Stimulated activated CD4-positive, alpha-beta T cell treated with anti-CD3 and anti-CD28 coated beads, Interleukin-4, amount 100 ng/mL, for 4 hours (primary cell): ENCODE data around the gene PIGW.

Source experiments
- DNase-seq, 2 experiments: peaks; one replicate each; pipeline ENCODE4 v3.0.0-alpha.2; 2020

The PIGW gene, protein sequence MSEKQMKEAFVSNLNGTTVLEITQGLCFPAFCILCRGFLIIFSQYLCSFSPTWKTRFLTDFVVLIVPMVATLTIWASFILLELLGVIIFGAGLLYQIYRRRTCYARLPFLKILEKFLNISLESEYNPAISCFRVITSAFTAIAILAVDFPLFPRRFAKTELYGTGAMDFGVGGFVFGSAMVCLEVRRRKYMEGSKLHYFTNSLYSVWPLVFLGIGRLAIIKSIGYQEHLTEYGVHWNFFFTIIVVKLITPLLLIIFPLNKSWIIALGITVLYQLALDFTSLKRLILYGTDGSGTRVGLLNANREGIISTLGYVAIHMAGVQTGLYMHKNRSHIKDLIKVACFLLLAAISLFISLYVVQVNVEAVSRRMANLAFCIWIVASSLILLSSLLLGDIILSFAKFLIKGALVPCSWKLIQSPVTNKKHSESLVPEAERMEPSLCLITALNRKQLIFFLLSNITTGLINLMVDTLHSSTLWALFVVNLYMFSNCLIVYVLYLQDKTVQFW

DNA sequence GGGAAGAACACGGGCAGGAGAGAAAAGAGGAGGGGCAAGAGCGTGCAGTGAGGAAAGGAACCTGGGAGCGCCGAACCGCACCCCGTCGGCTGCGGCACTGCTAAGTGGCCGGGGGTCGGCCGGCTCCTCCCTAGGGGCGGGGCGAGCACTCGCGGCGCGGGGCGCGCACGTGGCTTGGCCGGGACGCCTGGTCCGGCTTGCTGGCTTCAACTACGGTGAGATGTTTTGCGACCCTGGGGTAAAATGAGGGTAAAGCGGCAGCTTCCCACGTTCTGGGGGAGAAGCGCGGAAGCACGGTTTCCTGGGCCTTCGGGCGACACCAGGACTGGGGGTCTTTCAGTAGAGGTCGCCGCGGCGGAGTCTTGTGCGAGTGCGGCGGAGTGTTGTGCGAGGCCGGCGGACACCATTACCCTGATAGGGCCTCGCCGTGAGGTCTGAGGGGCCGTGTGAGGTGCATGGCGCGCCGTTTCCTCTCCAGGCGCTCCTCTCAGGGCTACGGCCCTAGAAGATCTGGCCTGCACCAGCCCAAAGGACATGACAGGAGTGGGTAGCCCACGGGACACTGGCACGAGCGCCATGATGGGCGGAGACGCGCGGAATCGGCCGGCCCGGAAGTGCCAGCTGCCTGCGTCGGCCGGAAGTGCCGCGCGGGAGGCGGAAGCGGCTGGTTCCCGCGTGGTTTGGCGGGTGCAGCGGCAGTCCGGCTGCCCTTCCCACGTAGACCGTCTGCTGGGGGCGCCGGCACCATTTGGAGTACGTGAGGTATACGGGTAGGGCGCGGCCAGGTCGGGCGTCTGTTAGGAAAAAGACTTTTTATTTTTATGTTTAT, at the start of gene PIGW, which contains the start of gene MYO19:
TSS of gene PIGW (plus strand) at position 148 of the 829 bp plus-strand sequence. CDS start 2,115 bp downstream, outside the sequence.
TSS of gene MYO19 (minus strand) at position 29 of the 829 bp plus-strand sequence. CDS start 2,330 bp downstream, outside the sequence.
- peak; percentile 87 to 88 for DNase-seq

DNA sequence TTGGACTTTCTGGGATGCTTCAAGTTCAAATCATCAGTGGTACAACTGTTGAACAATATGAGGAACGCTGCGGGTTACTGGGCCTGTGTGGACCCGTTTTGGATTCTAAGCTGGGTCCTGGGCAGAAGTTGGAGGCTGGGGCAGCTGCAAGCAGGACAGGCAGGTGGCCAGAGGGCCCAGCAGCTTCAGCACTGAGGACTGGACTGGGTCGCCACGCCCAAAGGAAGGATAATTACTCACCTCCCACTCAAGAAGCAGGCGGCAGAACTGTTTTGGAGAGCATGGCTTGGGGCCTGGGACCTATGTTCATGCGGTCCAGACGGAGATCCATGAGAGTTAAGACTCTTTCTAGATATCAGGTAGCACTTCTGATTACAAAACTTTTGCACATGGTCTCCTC, 49.8 kb upstream of the PIGW start:
- no peak for DNase-seq

DNA sequence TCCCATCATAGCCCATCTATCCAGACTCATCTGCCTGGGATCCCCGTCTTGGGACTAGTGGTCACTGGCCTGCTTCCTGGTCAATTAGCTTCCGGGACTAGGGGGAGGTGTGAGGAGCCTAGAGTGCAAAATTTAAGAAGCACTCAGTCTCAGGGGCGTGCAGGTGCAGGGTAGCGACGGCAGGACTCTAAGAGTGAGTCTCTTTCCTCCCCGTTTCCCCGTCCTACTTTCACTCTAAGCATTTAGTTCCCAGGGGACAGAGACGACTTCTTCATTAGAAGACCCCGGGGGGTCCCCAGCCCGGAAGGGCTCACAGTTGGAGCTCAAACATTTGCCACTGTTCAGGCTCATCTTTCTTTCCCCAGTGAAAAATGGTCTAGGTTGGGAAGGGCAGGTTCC, 49.0 kb upstream of the PIGW start:
- no peak for DNase-seq

DNA sequence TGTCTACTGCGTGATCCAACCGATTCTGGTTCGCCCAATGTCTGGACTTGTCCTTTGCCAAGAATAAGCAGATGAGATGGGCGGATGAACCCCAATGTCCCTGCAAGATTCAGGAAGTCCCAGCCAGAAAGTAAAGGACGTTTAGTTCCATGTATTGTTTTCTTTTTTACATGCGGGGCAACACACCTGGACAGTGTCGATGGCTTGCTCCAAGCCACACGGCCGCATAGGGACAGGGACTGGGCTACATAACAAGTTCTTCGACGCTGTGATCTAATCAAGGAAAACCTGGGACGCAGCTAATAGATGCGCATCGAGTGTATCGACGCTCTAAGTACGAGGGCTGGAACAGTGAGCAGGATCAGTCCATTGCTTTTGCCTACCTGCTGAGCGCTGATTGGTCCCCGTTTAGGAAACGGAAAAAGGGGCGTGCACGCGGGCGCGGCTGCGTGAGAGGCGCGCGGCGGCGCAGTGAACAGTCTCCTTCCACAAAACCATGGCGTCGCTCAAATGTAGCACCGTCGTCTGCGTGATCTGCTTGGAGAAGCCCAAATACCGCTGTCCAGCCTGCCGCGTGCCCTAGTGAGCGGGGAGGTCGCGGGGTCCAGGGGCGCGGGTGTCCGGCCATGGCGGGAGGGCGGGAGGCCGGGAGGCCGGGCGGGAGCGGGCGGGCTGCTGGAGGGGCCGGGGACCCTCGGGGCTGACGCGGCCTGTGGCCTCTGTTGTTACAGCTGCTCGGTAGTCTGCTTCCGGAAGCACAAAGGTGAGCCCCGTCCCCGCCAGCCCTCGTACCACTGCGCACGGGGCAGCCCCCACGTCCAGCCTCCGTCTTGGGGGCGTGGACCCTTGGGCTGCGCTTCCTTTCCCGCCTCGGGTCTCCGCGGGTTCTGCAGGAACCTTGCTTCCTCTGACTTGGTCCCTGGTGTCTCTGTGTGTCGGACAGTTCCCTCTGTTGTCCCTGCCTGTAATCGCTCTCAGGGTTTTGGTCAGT, 48.3 kb upstream of the PIGW start, which contains the start of gene ZNHIT3:
TSS of gene ZNHIT3 (plus strand) at position 478 of the 991 bp plus-strand sequence. CDS start at position 497, 19 bp downstream.
- DNase-seq = peak; percentile 84 to 89

DNA sequence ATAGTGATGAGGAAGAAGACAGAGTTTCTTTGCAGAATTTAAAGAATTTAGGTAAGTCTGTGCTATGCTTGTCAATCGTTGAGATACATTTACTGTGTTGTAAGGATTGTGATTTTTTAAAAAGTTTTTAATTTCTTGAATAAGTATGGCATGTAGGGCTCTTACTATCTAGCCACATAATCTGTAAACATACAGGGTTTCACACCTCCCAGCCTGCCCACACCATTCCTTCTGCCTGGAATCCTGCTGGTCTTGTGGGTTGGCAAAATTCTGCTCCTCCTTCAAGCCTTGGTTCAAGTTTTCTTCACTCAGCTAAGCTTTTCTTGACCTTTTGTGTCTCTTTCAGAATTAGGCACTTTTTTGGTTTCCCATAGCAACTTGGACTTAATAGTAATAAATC, 40.8 kb upstream of the PIGW start:
- no peak for DNase-seq

DNA sequence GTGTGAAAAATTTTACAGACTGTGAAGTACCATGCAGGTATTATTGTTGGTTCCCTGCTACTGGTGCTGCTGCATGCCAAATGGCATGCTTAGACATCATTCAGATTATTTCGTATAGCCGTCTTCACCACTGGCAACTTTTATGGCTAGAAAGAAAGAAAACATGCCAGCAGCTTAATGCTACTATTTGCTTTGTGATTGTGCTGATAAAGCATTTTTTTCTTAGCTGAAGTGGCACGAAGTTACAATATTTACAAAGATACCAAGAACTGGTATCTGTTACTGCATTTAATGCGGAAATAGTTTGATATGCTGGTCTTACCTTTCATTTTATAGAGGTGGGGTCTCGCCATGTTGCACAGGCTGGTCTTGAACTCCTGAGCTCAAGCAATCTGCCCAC, 40.1 kb upstream of the PIGW start:
- DNase-seq = no peak

DNA sequence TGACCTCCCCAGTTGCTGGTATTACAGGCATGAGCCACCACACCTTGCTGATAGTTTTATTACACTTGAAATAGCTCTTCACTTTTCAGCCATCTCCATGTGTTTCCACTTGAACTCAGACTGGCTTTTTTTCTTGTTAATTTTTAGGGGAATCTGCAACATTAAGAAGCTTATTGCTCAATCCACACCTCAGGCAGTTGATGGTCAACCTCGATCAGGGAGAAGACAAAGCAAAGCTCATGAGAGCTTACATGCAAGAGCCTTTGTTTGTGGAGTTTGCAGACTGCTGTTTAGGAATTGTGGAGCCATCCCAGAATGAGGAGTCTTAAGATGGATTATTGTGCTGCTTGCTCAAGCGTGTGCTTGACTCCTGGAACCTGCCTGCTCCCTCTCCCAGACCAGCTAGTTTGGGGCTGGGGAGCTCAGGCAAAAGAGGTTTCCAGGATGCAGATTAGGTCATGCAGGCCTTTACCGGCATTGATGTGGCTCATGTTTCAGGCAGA, 39.7 kb upstream of the PIGW start:
- DNase-seq = no peak

DNA sequence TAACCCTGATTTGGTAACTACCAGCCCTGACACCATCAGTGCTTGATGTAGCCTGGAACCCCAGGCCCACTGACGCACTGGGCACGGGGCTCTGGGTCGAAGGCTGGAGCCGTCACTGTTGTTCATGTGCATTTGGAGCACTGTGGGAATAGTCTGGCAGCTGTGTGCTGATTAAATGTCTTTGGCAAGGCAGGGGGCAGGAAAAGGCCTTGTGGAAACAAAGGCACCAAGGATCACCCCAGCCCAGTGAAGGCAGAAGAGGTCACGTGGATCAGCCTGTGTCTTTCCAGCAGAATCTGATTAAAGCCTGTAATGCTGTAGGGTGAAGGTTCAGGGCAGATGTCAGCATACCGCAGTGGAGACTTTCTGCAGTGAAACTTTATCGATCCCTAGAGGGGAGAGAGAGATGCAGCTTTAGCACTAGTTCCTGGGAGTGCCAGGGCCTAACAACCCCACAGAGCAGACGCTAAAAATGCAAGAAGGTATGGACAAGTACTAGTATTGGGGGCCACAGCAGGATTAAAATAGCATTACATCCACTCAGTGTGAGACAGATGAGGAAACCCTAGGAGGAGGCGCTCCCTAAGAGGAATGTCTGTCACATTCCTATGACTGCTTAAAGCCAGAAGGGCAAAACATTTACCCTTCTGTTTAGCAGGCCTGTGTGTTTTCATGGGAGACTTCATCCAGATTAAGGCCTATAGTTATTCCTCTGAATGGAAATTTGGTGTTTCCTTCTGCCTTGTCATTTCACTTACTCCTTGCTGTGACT, 38.6 kb upstream of the PIGW start:
- DNase-seq = no peak

DNA sequence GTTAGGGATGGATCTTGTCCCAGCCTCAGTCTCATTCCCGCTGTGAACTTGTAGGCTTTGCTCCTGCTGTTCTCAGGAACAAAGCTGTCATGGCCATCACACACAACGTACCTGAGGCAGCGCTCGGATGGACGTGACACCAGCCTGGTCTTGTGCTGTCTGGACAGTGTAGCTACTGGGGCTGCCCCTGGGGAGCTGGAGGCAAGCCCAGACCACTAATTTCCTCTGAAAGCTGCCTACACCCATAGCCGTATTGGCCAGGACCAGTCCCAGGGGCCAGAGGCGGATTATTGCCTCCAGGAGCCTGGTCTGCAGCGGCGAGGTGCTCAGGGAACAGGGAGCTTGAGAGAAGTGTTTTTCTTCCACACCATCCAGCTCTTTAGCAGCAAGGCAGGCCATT, 36.6 kb upstream of the PIGW start:
- no peak for DNase-seq

DNA sequence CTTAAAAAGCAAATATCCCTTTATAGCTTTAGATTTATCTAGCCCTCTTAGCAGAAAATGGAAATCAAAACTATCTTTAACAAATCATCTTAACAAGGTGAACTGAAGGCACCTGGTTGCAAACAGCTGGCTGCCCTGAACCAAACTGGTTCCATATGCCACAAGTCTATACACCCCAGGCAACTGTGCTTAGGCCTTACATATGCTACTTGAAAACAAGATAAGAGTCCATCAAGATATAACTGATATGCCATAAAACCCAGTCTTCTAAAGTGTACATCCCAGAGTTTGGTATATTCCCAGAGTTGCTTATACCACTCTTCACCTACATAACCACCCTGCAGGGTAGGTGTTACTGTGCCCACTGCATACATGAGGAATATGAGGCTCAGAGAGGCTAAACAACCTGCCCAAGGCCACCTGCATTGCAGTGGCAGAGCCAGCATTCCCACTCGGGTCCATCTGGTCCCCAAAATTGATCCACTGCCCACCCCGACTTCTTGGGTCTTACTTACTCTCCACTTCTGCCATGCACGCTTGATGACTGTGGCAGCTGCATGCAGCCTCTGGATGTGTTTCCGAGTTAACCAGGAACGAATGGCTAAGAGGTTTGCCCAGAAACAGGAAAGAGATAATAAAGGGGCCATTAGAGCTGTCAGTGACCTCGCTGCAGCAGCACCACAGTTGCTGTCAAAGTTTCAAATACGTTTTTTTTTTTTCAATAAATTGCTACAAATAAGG, 36.1 kb upstream of the PIGW start:
- no peak for DNase-seq

DNA sequence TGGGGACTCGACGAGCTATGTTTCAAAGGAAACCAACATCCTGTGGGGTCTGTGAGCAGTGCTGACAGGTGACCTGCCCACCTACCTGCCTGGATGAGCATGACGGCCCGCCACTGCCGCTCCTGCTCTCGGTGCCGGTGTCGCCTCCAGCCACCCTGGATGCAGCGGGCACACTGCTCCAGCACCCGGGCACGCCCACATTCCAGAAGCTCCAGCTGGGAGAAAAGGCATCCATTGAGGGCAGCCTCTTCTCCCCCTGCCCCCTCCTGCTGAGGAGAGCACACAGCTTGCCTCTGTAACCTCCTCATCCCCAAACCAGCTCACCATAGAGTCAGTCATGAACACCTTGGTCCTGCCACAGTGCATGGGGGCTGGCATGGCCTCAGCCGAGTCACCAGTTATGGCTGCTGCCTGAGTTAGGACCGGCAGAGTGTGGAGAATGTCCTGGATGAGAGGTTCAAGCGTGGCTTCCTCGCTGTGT, 34.0 kb upstream of the PIGW start:
- no peak for DNase-seq

DNA sequence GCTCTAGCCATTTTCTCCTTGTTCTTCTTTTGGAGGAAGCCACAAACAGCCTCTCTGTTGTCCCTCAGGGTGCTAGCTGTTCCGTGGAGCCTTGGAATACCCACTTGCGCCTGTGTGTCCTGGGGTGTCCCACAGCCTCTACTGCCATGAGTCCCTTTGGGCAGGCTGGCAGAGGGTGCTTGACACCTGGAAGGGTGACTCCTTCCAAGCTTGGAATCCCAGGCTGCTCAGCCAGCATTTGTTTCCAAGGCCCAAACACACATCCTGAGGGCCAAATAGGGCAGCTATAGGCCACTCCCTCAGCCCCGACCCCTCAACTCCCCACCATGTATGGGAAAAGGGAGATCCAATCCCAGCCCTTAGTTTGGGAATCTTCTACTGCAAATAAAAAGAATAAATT, 33.4 kb upstream of the PIGW start:
- no peak for DNase-seq

DNA sequence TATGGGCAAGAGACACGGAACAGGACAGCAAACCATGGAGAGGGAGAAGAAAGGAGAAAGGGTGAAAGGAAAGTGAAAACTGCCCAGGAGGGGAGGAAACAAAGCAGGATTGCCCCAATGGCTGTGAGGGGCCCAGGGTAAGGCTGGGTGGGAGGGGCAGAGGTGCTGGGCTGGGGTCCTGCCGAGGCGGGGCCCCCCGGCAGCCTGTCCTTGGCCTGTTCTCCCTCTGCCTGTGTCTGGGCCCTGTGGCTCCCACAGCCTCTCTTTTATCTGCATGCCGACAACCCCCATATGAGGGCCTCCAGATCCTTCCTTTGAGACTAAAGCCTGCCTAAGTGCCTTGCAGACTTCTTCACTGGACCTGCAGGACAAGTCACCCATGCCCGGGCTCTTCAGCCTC, 32.8 kb upstream of the PIGW start:
- DNase-seq = no peak

DNA sequence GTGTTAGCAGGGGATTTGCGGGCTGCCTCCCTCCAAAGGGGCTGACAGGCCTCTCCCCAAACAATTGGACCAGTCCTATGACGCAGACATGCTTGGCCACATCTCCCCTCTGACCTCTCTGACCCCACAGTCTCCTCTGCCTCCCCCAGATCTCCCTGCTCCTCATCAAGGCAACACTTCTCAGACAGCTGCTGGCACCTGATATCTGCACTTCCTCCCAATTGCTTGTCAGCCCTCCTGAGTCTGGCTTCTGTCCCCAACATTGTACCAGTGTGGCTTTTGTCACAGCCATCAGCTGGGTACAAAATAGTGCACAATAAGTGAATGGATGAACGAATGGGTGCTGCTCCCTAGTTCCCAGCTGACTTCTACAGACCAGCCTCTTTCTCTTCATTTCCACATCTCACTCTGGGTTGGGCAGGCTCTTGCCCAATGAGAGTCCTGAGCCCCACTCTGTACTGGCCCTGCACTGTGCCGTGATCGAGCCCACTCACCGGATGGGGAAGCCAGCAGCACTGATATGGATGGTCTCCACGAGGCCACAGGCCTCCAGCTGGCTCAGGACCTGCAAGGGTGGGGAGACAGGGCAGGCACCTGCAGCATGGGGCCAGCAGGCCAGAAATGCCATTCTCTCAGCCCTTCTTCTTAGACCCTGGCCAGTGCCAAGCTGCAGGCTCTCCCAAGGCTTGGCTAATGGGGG, 31.2 kb upstream of the PIGW start:
- DNase-seq = no peak

DNA sequence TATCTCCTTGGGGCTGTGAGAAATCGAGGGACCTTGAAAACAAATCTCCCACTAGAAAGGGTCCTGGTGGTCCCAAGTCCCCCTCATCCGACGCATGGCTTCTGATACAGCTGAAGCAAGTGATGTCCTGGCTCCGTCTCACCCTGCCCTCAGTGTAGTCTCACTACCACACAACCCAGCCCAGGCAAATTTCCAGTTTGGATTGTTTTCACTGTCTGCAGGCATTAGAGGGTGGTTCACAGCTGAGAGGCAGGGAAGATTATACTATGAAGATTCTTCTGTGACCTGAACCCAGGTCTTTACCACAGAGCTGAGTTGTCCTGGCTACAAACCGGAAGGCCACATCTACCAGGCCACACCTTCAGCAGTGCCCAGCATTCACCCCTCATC, 30.6 kb upstream of the PIGW start:
- no peak for DNase-seq

DNA sequence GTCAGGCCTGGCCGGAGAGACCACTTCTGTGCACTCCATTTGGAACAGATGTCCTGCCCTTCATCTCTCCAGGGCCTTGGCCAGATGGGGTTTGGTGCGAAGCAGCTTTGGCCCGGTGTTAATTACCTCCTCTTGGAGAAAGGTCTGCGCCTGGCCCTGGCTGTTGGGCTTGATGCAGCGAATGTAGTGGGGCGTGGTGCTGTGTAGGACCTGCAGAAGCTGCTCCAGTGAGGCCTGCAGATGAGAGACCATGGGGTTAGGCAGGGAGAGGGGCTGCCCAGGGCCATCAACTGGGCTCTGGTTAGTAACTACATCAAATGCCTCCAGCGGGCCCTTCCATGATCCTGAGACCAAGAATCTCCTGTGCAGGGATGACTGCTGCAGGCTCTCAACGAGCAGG, 29.6 kb upstream of the PIGW start:
- no peak for DNase-seq

DNA sequence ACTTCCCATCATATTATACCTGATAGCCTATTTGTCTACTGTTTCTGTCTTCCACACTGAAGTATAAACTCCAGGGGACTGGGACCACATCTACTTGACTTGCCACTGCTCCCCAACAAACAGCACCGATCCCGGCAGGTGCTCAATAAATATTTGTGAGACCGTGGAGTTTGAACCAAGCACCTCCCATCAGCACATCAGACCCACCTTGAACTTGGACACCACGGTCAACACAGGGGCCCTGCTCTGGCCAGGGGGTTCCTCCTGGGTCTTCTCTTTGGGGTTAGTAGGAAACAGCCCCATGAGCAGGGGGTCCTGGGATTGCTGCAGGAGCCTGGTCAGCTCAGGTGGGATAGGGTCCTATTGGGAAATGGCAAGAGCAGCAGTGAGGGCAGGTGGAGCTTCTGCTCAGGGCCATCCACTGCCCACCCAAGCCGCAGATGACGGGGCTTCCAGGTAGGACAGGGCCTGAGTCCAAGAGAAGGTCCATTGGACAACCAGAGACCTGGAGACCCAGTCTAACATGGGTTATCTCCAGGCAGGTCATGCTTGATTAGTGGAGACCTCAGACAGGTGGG, 28.4 kb upstream of the PIGW start:
- no peak for DNase-seq

DNA sequence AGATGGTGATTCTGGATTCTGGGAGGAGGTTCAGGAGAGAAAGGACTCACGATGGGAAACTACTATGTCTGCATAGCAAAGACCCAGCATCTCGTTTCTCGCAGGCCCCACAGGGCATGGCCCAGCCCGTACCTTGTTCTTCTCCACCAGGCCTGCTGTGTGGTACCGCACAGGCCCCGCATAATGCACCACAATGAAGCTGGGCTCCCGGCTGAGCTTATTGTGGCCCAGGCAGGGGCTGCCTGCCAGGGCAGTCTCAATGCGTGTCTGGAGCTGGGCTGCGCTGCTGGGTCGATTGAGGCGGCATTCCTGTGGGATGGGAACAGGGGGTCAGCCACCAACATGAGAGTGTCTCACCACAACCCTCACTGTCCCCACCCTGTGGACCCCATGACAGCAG, 28.0 kb upstream of the PIGW start:
- no peak for DNase-seq

DNA sequence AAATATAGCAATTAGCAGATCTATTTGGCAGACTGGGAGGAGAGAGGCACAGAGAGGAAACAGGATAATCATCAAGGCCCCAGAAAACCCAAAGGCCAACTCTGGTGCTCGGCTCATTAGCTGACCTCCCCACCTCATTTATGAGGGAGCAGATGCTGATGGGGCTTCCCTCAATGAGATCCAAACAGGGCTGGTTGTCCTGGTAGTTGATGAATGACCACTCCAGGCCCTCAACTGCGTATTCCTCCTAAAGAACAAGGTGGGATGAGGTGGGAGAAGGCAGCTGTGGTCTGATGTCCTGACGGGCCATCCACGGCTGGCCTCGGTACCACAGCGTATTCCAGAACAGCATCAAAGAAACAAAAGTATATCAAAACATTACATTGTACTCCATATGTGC, 27.5 kb upstream of the PIGW start:
- DNase-seq = no peak
